H1 (cell line): ENCODE results near the gene POU2F2. TPM values are rescaled to one million over a fixed set of nuclear protein-coding genes. Genes with fewer than 3 reads are reported as not detected.

Experiments
- CTCF ChIA-PET: fragments of 300-600 bp; sonication (Branson Sonifier 250); formaldehyde crosslinking; loops from one replicate; lab custom pipeline; 2021; ENCODE audit not compliant: partially characterized antibody; lab: Charles Lee
- POLR2A ChIA-PET: fragments of 300-600 bp; sonication (Branson Sonifier 250); formaldehyde crosslinking; loops from one replicate; lab custom pipeline; 2021; ENCODE audit warnings: inconsistent platforms; ENCODE audit not compliant: partially characterized antibody; lab: Charles Lee
- DNase-seq, 2 experiments: peaks; one replicate each; pipeline versions ENCODE4 v3.0.0 to v3.0.0-alpha.2; 2010 to 2022; ENCODE audit warnings: low spot score in 2 of 2, low read depth in 1 of 2, mixed read lengths in 1 of 2
- FAIRE-seq: peaks from 2 replicates; lab custom pipeline; 2011; peaks lifted over from hg19 to GRCh38; lab: Jason Lieb, UNC
- H2AFZ ChIP-seq: 2 replicates; pipeline ENCODE4 v1.8.1; 2012; ENCODE audit warnings: low read length, inconsistent platforms
- H2AK5ac ChIP-seq: 2 replicates; pipeline ENCODE4 v1.6.1; 2013; ENCODE audit warnings: low read depth, low read length
- H2BK120ac ChIP-seq: replicated peaks from 2 replicates; pipeline ENCODE3; 2013; ENCODE audit warnings: low read depth, low read length, inconsistent platforms
- H2BK12ac ChIP-seq: 2 replicates; pipeline ENCODE4 v1.6.1; 2013; ENCODE audit warnings: low read depth, low read length
- H2BK15ac ChIP-seq: 2 replicates; pipeline ENCODE4 v1.6.1; 2013; ENCODE audit warnings: low read length
- H2BK20ac ChIP-seq: 2 replicates; pipeline ENCODE4 v1.6.1; 2013; ENCODE audit warnings: low read length
- H2BK5ac ChIP-seq: 2 replicates; pipeline ENCODE4 v1.6.1; 2013; ENCODE audit warnings: low read depth, low read length
- H3K14ac ChIP-seq: 2 replicates; pipeline ENCODE4 v1.6.1; 2013; ENCODE audit warnings: inconsistent platforms; ENCODE audit not compliant: insufficient read length
- H3K18ac ChIP-seq: 2 replicates; pipeline ENCODE4 v1.6.1; 2013; ENCODE audit warnings: low read length; ENCODE audit errors: extremely low read depth
- H3K23ac ChIP-seq: 2 replicates; pipeline ENCODE4 v1.6.1; 2013; ENCODE audit warnings: inconsistent platforms; ENCODE audit not compliant: insufficient read length
- H3K23me2 ChIP-seq: 2 replicates; pipeline ENCODE4 v1.6.1; 2013; ENCODE audit warnings: low read depth, low read length
- H3K27ac ChIP-seq: 2 replicates; pipeline ENCODE4 v1.6.1; 2011; ENCODE audit warnings: low read depth, low read length, inconsistent platforms
- H3K27me3 ChIP-seq, 4 experiments: replicated peaks in 1 of 4; 1 replicate in 1 of 4; 2 replicates in 3 of 4; pipeline versions ENCODE4 v1.6.1 to v1.8.1; 2011 to 2013; ENCODE audit warnings: low read length in 3 of 4, mild to moderate bottlenecking in 3 of 4, inconsistent platforms in 2 of 4, mixed read lengths in 2 of 4, moderate library complexity in 1 of 4; ENCODE audit not compliant: control insufficient read depth in 3 of 4, insufficient read depth in 3 of 4; ENCODE audit errors: extremely low read depth in 1 of 4
- H3K36me3 ChIP-seq, 4 experiments: 2 replicates each; pipeline versions ENCODE4 v1.6.1 to v1.8.1; 2011 to 2013; ENCODE audit warnings: mild to moderate bottlenecking in 4 of 4, low read length in 3 of 4, moderate library complexity in 2 of 4, control low read depth in 1 of 4, inconsistent platforms in 1 of 4; ENCODE audit not compliant: insufficient read depth in 4 of 4, control insufficient read depth in 2 of 4
- H3K4ac ChIP-seq: replicated peaks from 2 replicates; pipeline ENCODE3; 2013; ENCODE audit warnings: low read length, low read depth, mixed read lengths, inconsistent platforms; ENCODE audit not compliant: insufficient read length
- H3K4me1 ChIP-seq, 4 experiments: replicated peaks in 1 of 4; 1 replicate in 1 of 4; 2 replicates in 3 of 4; pipeline versions ENCODE4 v1.6.1 to v1.8.1; 2011 to 2013; ENCODE audit warnings: low read length in 3 of 4, inconsistent platforms in 2 of 4, mixed read lengths in 1 of 4; ENCODE audit not compliant: insufficient read depth in 4 of 4, control insufficient read depth in 3 of 4
- H3K4me2 ChIP-seq, 2 experiments: 2 replicates each; pipeline versions ENCODE4 v1.6.1 to v1.8.1; 2011 to 2013; ENCODE audit warnings: low read depth in 2 of 2, low read length in 2 of 2, control low read depth in 1 of 2, inconsistent platforms in 1 of 2, mild to moderate bottlenecking in 1 of 2; ENCODE audit not compliant: insufficient read depth in 1 of 2
- H3K4me3 ChIP-seq, 4 experiments: fragments of 200-600, 300-600 bp in 1 of 4; sonication (generic), shearing (Covaris generic), sonication (Bioruptor Twin) in 1 of 4; 2 replicates each; pipeline versions ENCODE4 v1.5.1 to v1.8.1; 2011 to 2016; ENCODE audit warnings: low read length in 4 of 4, low read depth in 3 of 4, control low read depth in 2 of 4, inconsistent platforms in 2 of 4, mild to moderate bottlenecking in 2 of 4, mixed read lengths in 1 of 4, moderate library complexity in 1 of 4; ENCODE audit not compliant: insufficient read depth in 2 of 4; ENCODE audit errors: extremely low read depth in 1 of 4
- H3K56ac ChIP-seq: replicated peaks from 2 replicates; pipeline ENCODE3; 2013; ENCODE audit warnings: low read depth, mild to moderate bottlenecking, mixed read lengths, low read length, inconsistent platforms; ENCODE audit not compliant: insufficient read length
- H3K79me1 ChIP-seq: 2 replicates; pipeline ENCODE4 v1.6.1; 2013; ENCODE audit warnings: low read depth, low read length, control low read depth
- H3K79me2 ChIP-seq, 2 experiments: 2 replicates each; pipeline versions ENCODE4 v1.6.1 to v1.8.1; 2012 to 2013; ENCODE audit warnings: low read length in 2 of 2, mild to moderate bottlenecking in 2 of 2, inconsistent platforms in 1 of 2; ENCODE audit not compliant: insufficient read depth in 2 of 2, control insufficient read depth in 1 of 2
- H3K9ac ChIP-seq, 4 experiments: replicated peaks in 1 of 4; 1 replicate in 1 of 4; 2 replicates in 3 of 4; pipeline versions ENCODE4 v1.6.1 to v1.8.1; 2011 to 2013; ENCODE audit warnings: low read depth in 3 of 4, low read length in 3 of 4, control low read depth in 2 of 4, mild to moderate bottlenecking in 2 of 4, moderate library complexity in 2 of 4, inconsistent platforms in 1 of 4; ENCODE audit errors: extremely low read depth in 1 of 4
- H3K9me3 ChIP-seq, 2 experiments: 2 replicates each; pipeline versions ENCODE4 v1.6.1 to v1.8.1; 2012 to 2013; ENCODE audit warnings: mild to moderate bottlenecking in 2 of 2, moderate library complexity in 2 of 2, control low read depth in 1 of 2, inconsistent platforms in 1 of 2, low read depth in 1 of 2, low read length in 1 of 2, mixed read lengths in 1 of 2; ENCODE audit not compliant: insufficient read depth in 2 of 2
- H4K20me1 ChIP-seq, 2 experiments: replicated peaks in 1 of 2; 2 replicates each; pipeline versions ENCODE3 to v1.8.1; 2011 to 2013; ENCODE audit warnings: inconsistent platforms in 2 of 2, low read length in 2 of 2, mild to moderate bottlenecking in 1 of 2; ENCODE audit not compliant: insufficient read depth in 2 of 2, control insufficient read depth in 1 of 2
- H4K5ac ChIP-seq: 2 replicates; pipeline ENCODE4 v1.6.1; 2013; ENCODE audit warnings: low read length, low read depth, mixed read lengths, inconsistent platforms; ENCODE audit not compliant: insufficient read length
- H4K8ac ChIP-seq: 2 replicates; pipeline ENCODE4 v1.8.0; 2013; ENCODE audit warnings: mild to moderate bottlenecking, moderate library complexity, low read length, inconsistent platforms; ENCODE audit not compliant: insufficient read depth; ENCODE audit errors: extremely low read depth
- H4K91ac ChIP-seq: replicated peaks from 2 replicates; pipeline ENCODE3; 2013; ENCODE audit warnings: low read length, mixed read lengths, inconsistent platforms; ENCODE audit not compliant: insufficient read length
- NRF1 ChIP-seq: IDR thresholded peaks from 2 replicates; pipeline ENCODE4 v1.6.1; 2011; ENCODE audit warnings: mild to moderate bottlenecking, low read depth, low read length, improper control_type of control experiment
- TAF1 ChIP-seq: IDR thresholded peaks from 2 replicates; pipeline ENCODE4 v1.6.1; 2011; ENCODE audit warnings: mild to moderate bottlenecking, low read depth, low read length
- WGBS, 2 experiments: shearing (Covaris generic) in 1 of 2; methylation state at CpG; one replicate each; pipeline versions ENCODE4 v1.1.6 to v1.1.7; 2013 to 2015; ENCODE audit warnings: low lambda C conversion rate in 2 of 2, mixed read lengths in 2 of 2, inconsistent platforms in 1 of 2, low coverage in 1 of 2, missing lambda C conversion rate in 1 of 2; ENCODE audit not compliant: insufficient replicate concordance in 2 of 2, insufficient coverage in 1 of 2, insufficient read length in 1 of 2; ENCODE audit errors: extremely low coverage in 1 of 2, missing lambda C conversion rate in 1 of 2; 5-methylcytosine and 5-hydroxymethylcytosine counted together
- polyA plus RNA-seq, 7 experiments: library from polyadenylated mRNA; depleted of rRNA in 3 of 7; stranded (reverse) in 5 of 7; unstranded in 2 of 7; fragments of >200 nt in 5 of 7; fragments of 200-250 nt in 2 of 7; gene quantifications; 1 replicate in 5 of 7; 2 replicates in 1 of 7; 4 replicates in 1 of 7; pipeline versions ENCODE4 v1.2.1 to v1.2.3, GENCODE V29; 2011 to 2013; ENCODE audit warnings: missing spikeins in 2 of 7, mixed read lengths in 2 of 7
- total RNA-seq: library from RNA; stranded (reverse); fragmentation: NEBNext Ultra II Directional; extraction: Animal tissue kit (Norgen Biotek cat#: 25700); gene quantifications from 2 replicates; pipeline ENCODE4 v1.2.1, GENCODE V29; 2021

Gene POU2F2
- total and polyA plus RNA-seq, 2 of the 8 experiments (the other 6 are each of a cell fraction or from before 2014, with no cell fraction given) = 5.0 to 6.1 TPM

- Histone ChIP-seq H3K23ac (no peak overlapping the region), H2BK20ac (no peak overlapping the region; the same call in 1 of the 2 replicates), H3K23me2 (peaks cover 2% of the 10 kb centered on the region; the same call in 1 of the 2 replicates), H3K79me2 (no peaks in the 10 kb centered on the region), H3K27ac (no peak overlapping the region), H4K91ac (peak overlapping the region; percentile 17), H3K14ac (no peak overlapping the region), H2BK5ac (no peak overlapping the region), H3K4me2 (peak overlapping the region; percentile 40 to 75), H3K4me1 (peaks cover 0 to 17% (median 5%) of the 10 kb centered on the region in 4 experiments; a peak in 6 of 7 replicates), H3K4ac (no peak overlapping the region), H2AK5ac (no peak overlapping the region; the same call in 1 of the 2 replicates), H3K9me3 (no peaks in the 10 kb centered on the region), H4K8ac (peak overlapping the region; percentile 95), H3K4me3 (peak overlapping the region in 1 of 4 experiments; percentile 54; a peak in 3 of 8 replicates), H3K36me3 (no peaks in the 10 kb centered on the region), H3K79me1 (no peaks in the 10 kb centered on the region), H3K27me3 (peaks cover 0 to 5% (median 2%) of the 10 kb centered on the region in 4 experiments; a peak in 2 of 7 replicates), H2AFZ (no peak overlapping the region), H2BK120ac (no peak overlapping the region), H3K18ac (peak overlapping the region; percentile 60), H3K9ac (no peak overlapping the region), H2BK12ac (no peak overlapping the region), H4K20me1 (peaks cover 0 to 1% of the 10 kb centered on the region in 2 experiments), H4K5ac (peak overlapping the region; percentile 47), H2BK15ac (peak overlapping the region; percentile 72; the same call in 1 of the 2 replicates), H3K56ac (no peak overlapping the region)
- DNase-seq = peak in 1 of 2 experiments; percentile 60
- TF ChIP-seq NRF1 (no peak), TAF1 (0 out of 2 replicates have a peak, but pooled peaks have one; percentile 12)
- no peak for FAIRE-seq
- CTCF ChIA-PET = interaction anchor here (0.7 to 4.4 kb wide), 7 partner anchors 13 to 325 kb away, joined by 3 to 33 read pairs (median 3); no protein-coding TSS in a partner anchor
- WGBS, 2 experiments = 89% methylated on average over 35 of the region's 36 CpGs; no CpG with 5 or more reads in 1 of the 2 experiments
- POLR2A ChIA-PET = interaction anchor here (0.9 to 3.1 kb wide), 6 partner anchors 8 to 122 kb away, joined by 3 to 13 read pairs (median 4); partner anchors contain the start of gene DEDD2
Measured at GRCh38 chr19:42095142-42095813, 37.0 kb downstream of the POU2F2 start.
